Measurements from ENCODE around the gene MRPS21.

Gene MRPS21

GRCh38 chr1:150352866-150353265, 59.2 kb downstream of the MRPS21 start:
- no peaks in the 10 kb centered on the region for H3K9me3 ChIP-seq (ENCODE audit: insufficient read depth, low read depth, low read length)
- H3K4me2 ChIP-seq (ENCODE audit: low read depth, low read length, poor library complexity, severe bottlenecking): no peak overlapping the region
- H2AFZ ChIP-seq (ENCODE audit: low read length): no peak overlapping the region
- H3F3A ChIP-seq (ENCODE audit: low read depth): no peaks in the 10 kb centered on the region
- H3K36me3 ChIP-seq (ENCODE audit: insufficient read depth, low read length): peaks cover 32% of the 10 kb centered on the region; the same call in 1 of the 2 replicates
- H3K27me3 ChIP-seq (ENCODE audit: insufficient read depth, low read length, poor library complexity, severe bottlenecking): no peaks in the 10 kb centered on the region
- H3K4me3 ChIP-seq (ENCODE audit: low read length, poor library complexity, severe bottlenecking): no peak overlapping the region
- TF ChIP-seq EZH2phosphoT487 (IDR thresholded peaks at IDR 0.05; ENCODE audit: borderline replicate concordance): no peak
- no peak for TF ChIP-seq CTCF (conservative IDR thresholded peaks at IDR 0.05; ENCODE audit: low read length)
- no peaks in the 10 kb centered on the region for H4K20me1 ChIP-seq (ENCODE audit: insufficient read depth, low read length, poor library complexity, severe bottlenecking)
- no peak overlapping the region for H3K9ac ChIP-seq (ENCODE audit: low read depth, low read length, poor library complexity, severe bottlenecking)
- H3K4me1 ChIP-seq (ENCODE audit: insufficient read depth, low read length, poor library complexity, severe bottlenecking): no peaks in the 10 kb centered on the region
- no peaks in the 10 kb centered on the region for H3K9me2 ChIP-seq (replicated peaks; ENCODE audit: low read depth, low read length)
- H3K79me2 ChIP-seq (ENCODE audit: insufficient read depth, low read length): no peaks in the 10 kb centered on the region

All from Loucy (cell line).